Stomach (tissue), 9 donors: ENCODE measurements around the gene TMEM150A. TPM values are rescaled to one million over a fixed set of nuclear protein-coding genes. Genes with fewer than 3 reads are reported as not detected.

Experiments used
- DNase-seq, 2 donors: peaks; one replicate each; pipeline versions ENCODE4 v3.0.0 to v3.0.0-alpha.2; 2013 to 2019
- H3K27ac ChIP-seq, 5 donors: fragments of 200-600 bp in 4 of 5; sonication (generic) in 4 of 5; one replicate each; pipeline ENCODE4 v1.5.1; 2013 to 2019; ENCODE audit warnings: mild to moderate bottlenecking in 1 of 5, moderate library complexity in 1 of 5
- H3K27me3 ChIP-seq, 3 donors: fragments of 200-600 bp; sonication (generic); one replicate each; pipeline ENCODE4 v1.5.1; 2017 to 2019; ENCODE audit warnings: mixed run types in 1 of 3
- H3K36me3 ChIP-seq, 4 donors: fragments of 200-600 bp; sonication (generic); 1 replicate in 3 of 4; 2 replicates in 1 of 4; pipeline ENCODE4 v1.5.1; 2016 to 2019
- H3K4me1 ChIP-seq, 4 donors: fragments of 200-600 bp; sonication (generic); one replicate each; pipeline ENCODE4 v1.5.1; 2016 to 2019
- H3K4me3 ChIP-seq, 4 donors: fragments of 200-600 bp; sonication (generic) in 3 of 4; one replicate each; pipeline ENCODE4 v1.5.1; 2016 to 2019; ENCODE audit warnings: mild to moderate bottlenecking in 1 of 4
- H3K9me3 ChIP-seq, 4 donors: fragments of 200-600 bp; sonication (generic); one replicate each; pipeline ENCODE4 v1.5.1; 2016 to 2019
- EP300 ChIP-seq: sonication (generic); formaldehyde crosslinking; IDR thresholded peaks from one replicate; pipeline ENCODE4 v1.6.1; 2017; ENCODE audit warnings: antibody characterized with exemption
- POLR2A ChIP-seq, 4 donors: fragments of 450-650 bp; IDR thresholded peaks; one replicate each; pipeline ENCODE4 v1.6.1; 2016; ENCODE audit warnings: antibody characterized with exemption in 4 of 4, control low read depth in 2 of 4, mild to moderate bottlenecking in 1 of 4, moderate library complexity in 1 of 4
- POLR2AphosphoS5 ChIP-seq, 3 donors: sonication (generic); formaldehyde crosslinking; IDR thresholded peaks; one replicate each; pipeline ENCODE4 v1.6.1; 2016; ENCODE audit warnings: antibody characterized with exemption in 3 of 3
- WGBS, 5 donors: extraction: QIAGEN DNeasy Blood & Tissue Kit in 3 of 5; methylation state at CpG; one replicate each; pipeline versions ENCODE4 v1.1.5 to v1.1.7; 2013 to 2018; 5-methylcytosine and 5-hydroxymethylcytosine counted together
- intact Hi-C: fragments of 100-400 bp; cut with DNase I; formaldehyde crosslinking; loops from one replicate; pipeline ENCODE4 v1.15.1; 2023; ENCODE audit warnings: low total_unique reads
- polyA plus RNA-seq, 3 donors: library from polyadenylated mRNA; stranded (reverse); fragments of 200-250 nt; gene quantifications; one replicate each; pipeline ENCODE4 v1.2.3, GENCODE V29; 2013
- total RNA-seq, 5 donors: library from RNA; depleted of rRNA; stranded (reverse); fragments of >200 nt; gene quantifications; one replicate each; pipeline versions ENCODE4 v1.1.0 to v1.2.3, GENCODE V29; 2014 to 2016
- TF ChIP-seq, protein P1 (sequence below), 7 experiments: fragments of 450-650 bp in 4 of 7; fragments of 200-600 bp in 3 of 7; sonication (generic) in 3 of 7; IDR thresholded peaks; one replicate each; pipeline ENCODE4 v1.5.1; 2016 to 2019; ENCODE audit warnings: antibody characterized with exemption in 7 of 7, control low read depth in 2 of 7, mild to moderate bottlenecking in 1 of 7
- donor health status: healthy with polysubstance abuse.
- donor health status: Bipolar disorder and iron deficiency.
- donor health status: healthy.

The TMEM150A gene
- total and polyA plus RNA-seq, 8 donors, result 5.0 to 62.4 (median 24.6) TPM; not detected in 1

DNA sequence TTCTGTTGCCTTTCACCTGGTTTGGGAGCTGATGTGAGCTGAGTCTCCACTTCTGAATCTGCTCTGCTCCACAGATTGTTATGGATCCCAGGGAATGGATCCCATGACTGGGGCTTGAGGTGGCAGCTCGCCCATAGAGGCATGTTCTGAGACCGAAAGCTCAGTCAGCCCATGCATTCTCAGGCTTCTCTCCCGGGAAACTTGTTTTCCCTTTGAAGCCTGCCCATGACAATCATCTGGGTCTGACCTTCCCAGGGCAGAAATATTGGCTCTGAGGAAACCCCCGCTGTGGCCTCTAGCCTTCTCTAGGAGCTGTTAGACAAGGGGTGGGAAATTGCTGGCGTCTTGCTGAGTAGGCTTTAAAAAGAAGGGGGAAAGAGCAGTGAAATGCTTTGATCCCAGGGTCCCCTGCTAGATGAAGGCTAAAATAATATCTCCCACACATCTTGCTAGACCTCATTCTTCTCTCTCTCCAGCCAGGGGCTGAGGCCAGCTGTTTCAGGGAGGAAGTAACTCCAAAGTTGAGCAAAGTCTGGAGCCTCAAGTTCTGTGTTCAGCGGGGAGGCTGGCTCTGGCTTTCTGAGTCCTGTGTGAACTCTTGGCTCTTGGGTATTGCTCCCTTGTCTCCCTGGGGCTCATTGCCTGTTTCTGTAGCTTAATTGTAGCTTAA is 23.1 kb downstream of the TMEM150A start:
- Histone ChIP-seq H3K9me3 (no peaks in the 10 kb centered on the region), H3K27ac (peak overlapping the region in 4 of 5 donors; percentile 79 to 91 (median 88)), H3K36me3 (peaks cover 0 to 21% (median 8%) of the 10 kb centered on the region in 4 donors), H3K4me1 (peaks cover 28 to 58% (median 44%) of the 10 kb centered on the region in 4 donors), H3K4me3 (peak overlapping the region in 3 of 4 donors; percentile 46 to 60 (median 49)), H3K27me3 (no peaks in the 10 kb centered on the region)
- no peak for DNase-seq
- TF ChIP-seq, protein P1, sequence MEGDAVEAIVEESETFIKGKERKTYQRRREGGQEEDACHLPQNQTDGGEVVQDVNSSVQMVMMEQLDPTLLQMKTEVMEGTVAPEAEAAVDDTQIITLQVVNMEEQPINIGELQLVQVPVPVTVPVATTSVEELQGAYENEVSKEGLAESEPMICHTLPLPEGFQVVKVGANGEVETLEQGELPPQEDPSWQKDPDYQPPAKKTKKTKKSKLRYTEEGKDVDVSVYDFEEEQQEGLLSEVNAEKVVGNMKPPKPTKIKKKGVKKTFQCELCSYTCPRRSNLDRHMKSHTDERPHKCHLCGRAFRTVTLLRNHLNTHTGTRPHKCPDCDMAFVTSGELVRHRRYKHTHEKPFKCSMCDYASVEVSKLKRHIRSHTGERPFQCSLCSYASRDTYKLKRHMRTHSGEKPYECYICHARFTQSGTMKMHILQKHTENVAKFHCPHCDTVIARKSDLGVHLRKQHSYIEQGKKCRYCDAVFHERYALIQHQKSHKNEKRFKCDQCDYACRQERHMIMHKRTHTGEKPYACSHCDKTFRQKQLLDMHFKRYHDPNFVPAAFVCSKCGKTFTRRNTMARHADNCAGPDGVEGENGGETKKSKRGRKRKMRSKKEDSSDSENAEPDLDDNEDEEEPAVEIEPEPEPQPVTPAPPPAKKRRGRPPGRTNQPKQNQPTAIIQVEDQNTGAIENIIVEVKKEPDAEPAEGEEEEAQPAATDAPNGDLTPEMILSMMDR (IDR thresholded peaks at IDR 0.05), result no peak
- TF ChIP-seq EP300 (no peak), POLR2A (IDR thresholded peaks at IDR 0.05) (no peak), POLR2AphosphoS5 (IDR thresholded peaks at IDR 0.05) (no peak)
- intact Hi-C loops, result no loop called here
- WGBS, 5 donors, result 47 to 67% (median 59%) methylated on average over 6 of the region's 6 CpGs

DNA sequence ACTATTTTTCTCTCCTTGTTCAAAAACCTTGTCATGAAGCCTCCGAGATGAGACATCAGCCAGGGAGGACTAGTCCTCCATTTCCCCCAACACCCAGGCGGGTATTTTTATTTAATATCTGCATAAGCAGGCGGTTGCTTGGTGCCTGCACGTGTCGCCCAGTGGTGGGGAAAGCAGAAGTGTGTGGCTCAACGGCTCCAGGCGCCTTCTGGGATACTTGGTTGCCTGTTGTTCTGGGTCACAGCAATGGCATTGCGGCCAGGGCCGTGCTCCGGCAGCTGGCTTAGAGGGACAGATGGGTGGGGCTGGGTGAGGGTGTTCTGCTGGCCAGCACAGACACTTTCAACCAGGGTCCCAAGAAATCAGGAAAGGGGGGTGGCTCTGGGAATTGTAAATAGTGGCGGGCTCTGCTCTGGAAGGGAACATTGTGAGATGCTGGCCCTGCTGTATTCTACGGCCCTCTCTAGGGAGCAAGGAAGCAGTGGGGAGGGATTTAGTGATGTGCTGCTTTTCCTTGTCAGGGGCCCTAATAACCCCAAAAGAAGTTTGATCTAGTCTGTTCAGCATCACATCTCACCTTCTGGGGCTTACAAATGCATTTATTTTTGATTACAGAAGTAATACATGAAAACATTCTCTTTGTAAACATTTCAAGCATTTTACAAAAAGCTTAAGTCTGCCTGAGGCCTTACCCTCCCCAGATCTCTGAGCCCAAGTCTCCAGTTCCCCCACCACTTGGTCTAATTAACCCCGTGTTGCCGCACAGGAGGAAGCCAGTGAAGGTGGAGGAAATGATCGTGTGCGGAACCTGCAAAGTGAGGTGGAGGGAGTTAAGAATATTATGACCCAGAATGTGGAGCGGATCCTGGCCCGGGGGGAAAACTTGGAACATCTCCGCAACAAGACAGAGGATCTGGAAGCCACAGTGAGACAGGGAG is 24.0 kb downstream of the TMEM150A start:
- TF ChIP-seq POLR2A (IDR thresholded peaks at IDR 0.05), result no peak
- TF ChIP-seq, protein P1 (IDR thresholded peaks at IDR 0.05), result no peak
- TF ChIP-seq POLR2AphosphoS5 (IDR thresholded peaks at IDR 0.05), result peak in 1 of 3 donors; percentile 13
- no peak for TF ChIP-seq EP300
- Histone ChIP-seq H3K36me3 (peaks cover 0 to 21% (median 8%) of the 10 kb centered on the region in 4 donors), H3K27me3 (no peaks in the 10 kb centered on the region), H3K9me3 (no peaks in the 10 kb centered on the region), H3K4me3 (peak overlapping the region; percentile 46 to 60 (median 51)), H3K4me1 (peaks cover 20 to 49% (median 36%) of the 10 kb centered on the region in 4 donors), H3K27ac (peak overlapping the region; percentile 68 to 91 (median 86))
- intact Hi-C loops, result no loop called here
- DNase-seq, result peak; percentile 63 to 73
- WGBS, 5 donors, result 30 to 42% (median 32%) methylated on average over 18 to 19 of the region's 19 CpGs

DNA sequence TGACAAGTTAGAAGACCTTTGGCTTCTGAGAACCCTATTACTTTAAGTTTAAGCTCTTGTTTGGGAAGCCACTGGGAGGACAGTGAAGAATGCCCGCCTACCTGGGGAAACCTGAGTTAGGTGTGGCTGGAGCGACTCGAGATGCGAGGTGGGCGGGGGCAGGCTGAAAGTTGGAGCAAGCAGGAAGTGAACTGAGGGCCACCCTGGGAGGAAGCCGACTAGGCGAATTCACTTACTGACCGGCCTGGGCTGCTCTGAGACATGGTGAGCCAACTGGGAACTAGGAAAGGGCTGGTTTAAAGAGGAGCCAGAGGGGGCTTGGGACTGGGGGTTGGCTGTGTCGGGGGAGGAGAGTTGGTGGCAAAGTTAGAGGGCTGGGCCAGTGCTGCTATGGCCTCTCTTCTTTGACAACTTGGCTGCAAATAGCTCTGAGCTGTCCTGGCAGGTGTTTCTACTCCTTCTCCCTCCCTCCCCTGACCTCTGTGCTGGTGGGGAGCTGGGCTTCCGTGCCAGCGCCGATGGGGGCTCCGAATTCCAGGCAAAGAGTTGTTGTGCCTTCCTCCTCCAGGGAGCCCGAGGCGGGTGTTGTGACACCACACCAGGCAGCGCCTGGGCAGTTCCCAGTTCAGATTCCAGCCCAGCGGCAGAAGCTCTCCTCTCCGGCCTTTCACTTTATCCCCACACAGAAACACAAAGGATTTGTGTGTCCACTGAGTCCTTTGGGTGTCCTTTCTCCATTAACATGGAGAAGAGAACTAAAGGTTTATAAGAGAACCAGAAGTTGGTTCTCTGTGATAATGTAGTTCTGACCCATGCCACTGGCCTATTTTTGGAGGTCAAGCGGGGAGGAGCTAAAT is 24.9 kb downstream of the TMEM150A start, which contains the start of gene VAMP8:
VAMP8 (plus strand) TSS at position 201 of the 857 bp plus-strand sequence; CDS start at position 262, 61 bp downstream.
- TF ChIP-seq POLR2A (IDR thresholded peaks at IDR 0.05), result no peak
- peak in 2 of 3 donors; percentile 34 to 70 for TF ChIP-seq POLR2AphosphoS5 (IDR thresholded peaks at IDR 0.05)
- H3K9me3 ChIP-seq, result no peaks in the 10 kb centered on the region
- WGBS, 5 donors, result 6 to 26% (median 18%) methylated on average over 19 of the region's 19 CpGs
- DNase-seq, result peak; percentile 87 to 92
- H3K4me1 ChIP-seq, result peaks cover 18 to 40% (median 29%) of the 10 kb centered on the region in 4 donors
- intact Hi-C loops, result no loop called here
- peak within 1 kb of the TSS; percentile 79 to 91 (median 90) for H3K27ac ChIP-seq
- no peaks in the 10 kb centered on the region for H3K27me3 ChIP-seq
- peaks cover 0 to 16% (median 7%) of the 10 kb centered on the region in 4 donors for H3K36me3 ChIP-seq
- peak within 1 kb of the TSS; percentile 46 to 60 (median 51) for H3K4me3 ChIP-seq

GRCh38 chr2:85577063-85577385 is 25.5 kb downstream of the TMEM150A start:
- no peaks in the 10 kb centered on the region for H3K9me3 ChIP-seq
- intact Hi-C loops, result no loop called here
- TF ChIP-seq POLR2A (IDR thresholded peaks at IDR 0.05) (no peak), EP300 (no peak), POLR2AphosphoS5 (IDR thresholded peaks at IDR 0.05) (no peak)
- TF ChIP-seq, protein P1 (IDR thresholded peaks at IDR 0.05), result no peak
- no peak for DNase-seq
- H3K27me3 ChIP-seq, result no peaks in the 10 kb centered on the region
- peak overlapping the region in 3 of 4 donors; percentile 49 to 60 (median 53) for H3K4me3 ChIP-seq
- H3K36me3 ChIP-seq, result peaks cover 0 to 10% (median 4%) of the 10 kb centered on the region in 4 donors
- H3K27ac ChIP-seq, result peak overlapping the region; percentile 79 to 91 (median 90)
- H3K4me1 ChIP-seq, result peaks cover 18 to 38% (median 29%) of the 10 kb centered on the region in 4 donors
- WGBS, 5 donors, result 12 to 48% (median 28%) methylated on average over 3 of the region's 3 CpGs
